ENCODE data around the gene ARID3C.

ARID3C gene

DNA sequence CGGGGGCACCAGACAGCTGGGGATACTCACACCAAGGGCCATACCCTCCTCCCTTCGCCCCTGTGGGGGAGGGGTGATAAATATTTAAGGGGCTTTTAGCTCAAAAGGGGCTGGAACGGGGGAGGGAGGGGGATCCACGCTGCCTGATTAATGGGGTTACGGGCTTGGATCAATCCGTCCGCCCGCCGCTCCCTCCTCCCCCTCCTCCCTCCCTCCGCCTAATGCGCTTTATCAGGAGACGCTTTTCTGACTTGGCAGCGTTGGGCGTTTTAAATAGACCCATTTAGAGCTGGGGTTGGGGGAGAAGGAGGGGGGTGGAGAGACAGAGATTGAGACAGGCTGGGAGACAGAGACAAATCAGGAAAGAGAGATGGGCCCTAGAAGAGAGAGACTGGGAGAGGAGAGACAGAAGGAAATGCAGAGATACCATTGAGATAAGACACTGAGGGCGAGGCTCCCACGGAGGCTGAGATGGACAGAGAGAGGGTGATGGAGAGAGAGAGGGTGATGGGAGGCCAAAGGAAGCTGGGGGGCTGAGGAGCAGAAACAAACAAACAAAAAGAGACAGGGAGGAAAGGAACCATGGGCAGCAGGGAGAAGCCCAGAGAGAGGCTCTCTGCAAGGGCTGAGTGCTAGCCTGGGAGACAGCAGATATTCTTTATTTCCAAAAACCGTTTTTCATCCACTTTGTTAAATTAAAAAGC is 49.6 kb downstream of the ARID3C start:
- H3K9ac ChIP-seq, result no peak overlapping the region
- H3K4me2 ChIP-seq, result no peak overlapping the region
- H3K4me3 ChIP-seq (IDR thresholded peaks at IDR 0.05; ENCODE audit: insufficient read depth, low read depth, low read length), result no peak overlapping the region
- no peaks in the 10 kb centered on the region for H3K4me1 ChIP-seq (ENCODE audit: low read depth, poor library complexity, severe bottlenecking)
- H4K20me1 ChIP-seq (ENCODE audit: insufficient read depth), result no peaks in the 10 kb centered on the region
- no peak overlapping the region for H3K27ac ChIP-seq
- TF ChIP-seq CTCF (conservative IDR thresholded peaks at IDR 0.05; ENCODE audit: low read depth, low read length), result no peak
- no peak overlapping the region for H2AFZ ChIP-seq (ENCODE audit: low read depth)
- peaks cover 54% of the 10 kb centered on the region for H3K27me3 ChIP-seq (ENCODE audit: insufficient read depth, low read depth)
- no peaks in the 10 kb centered on the region for H3K36me3 ChIP-seq (ENCODE audit: insufficient read depth)
- no peaks in the 10 kb centered on the region for H3K79me2 ChIP-seq (ENCODE audit: insufficient read depth, low read depth)

- peaks cover 51% of the 10 kb centered on the region for H3K27me3 ChIP-seq (ENCODE audit: insufficient read depth, low read depth)
These were observed 50.4 kb downstream of the ARID3C start for GRCh38 chr9:34578241-34579103.

GRCh38 chr9:34577400-34578240 is 51.2 kb downstream of the ARID3C start:
- Histone ChIP-seq H3K27ac (no peak overlapping the region), H3K9ac (no peak overlapping the region), H3K4me2 (no peak overlapping the region), H3K4me1 (ENCODE audit: low read depth, poor library complexity, severe bottlenecking) (no peaks in the 10 kb centered on the region), H3K27me3 (ENCODE audit: insufficient read depth, low read depth) (peaks cover 56% of the 10 kb centered on the region), H2AFZ (ENCODE audit: low read depth) (no peak overlapping the region), H4K20me1 (ENCODE audit: insufficient read depth) (no peaks in the 10 kb centered on the region), H3K36me3 (ENCODE audit: insufficient read depth) (no peaks in the 10 kb centered on the region), H3K4me3 (IDR thresholded peaks at IDR 0.05; ENCODE audit: insufficient read depth, low read depth, low read length) (no peak overlapping the region), H3K79me2 (ENCODE audit: insufficient read depth, low read depth) (no peaks in the 10 kb centered on the region)
- TF ChIP-seq CTCF (conservative IDR thresholded peaks at IDR 0.05; ENCODE audit: low read depth, low read length), result no peak

More at GRCh38 chr9:34578241-34579103, 50.4 kb downstream of the ARID3C start:
- Histone ChIP-seq H3K4me2 (no peak overlapping the region), H4K20me1 (ENCODE audit: insufficient read depth) (no peaks in the 10 kb centered on the region), H3K9ac (no peak overlapping the region), H3K4me3 (IDR thresholded peaks at IDR 0.05; ENCODE audit: insufficient read depth, low read depth, low read length) (no peak overlapping the region), H3K79me2 (ENCODE audit: insufficient read depth, low read depth) (no peaks in the 10 kb centered on the region), H3K36me3 (ENCODE audit: insufficient read depth) (no peaks in the 10 kb centered on the region), H2AFZ (ENCODE audit: low read depth) (no peak overlapping the region), H3K27ac (no peak overlapping the region), H3K4me1 (ENCODE audit: low read depth, poor library complexity, severe bottlenecking) (no peaks in the 10 kb centered on the region)
- TF ChIP-seq CTCF (conservative IDR thresholded peaks at IDR 0.05; ENCODE audit: low read depth, low read length), result no peak

DNA sequence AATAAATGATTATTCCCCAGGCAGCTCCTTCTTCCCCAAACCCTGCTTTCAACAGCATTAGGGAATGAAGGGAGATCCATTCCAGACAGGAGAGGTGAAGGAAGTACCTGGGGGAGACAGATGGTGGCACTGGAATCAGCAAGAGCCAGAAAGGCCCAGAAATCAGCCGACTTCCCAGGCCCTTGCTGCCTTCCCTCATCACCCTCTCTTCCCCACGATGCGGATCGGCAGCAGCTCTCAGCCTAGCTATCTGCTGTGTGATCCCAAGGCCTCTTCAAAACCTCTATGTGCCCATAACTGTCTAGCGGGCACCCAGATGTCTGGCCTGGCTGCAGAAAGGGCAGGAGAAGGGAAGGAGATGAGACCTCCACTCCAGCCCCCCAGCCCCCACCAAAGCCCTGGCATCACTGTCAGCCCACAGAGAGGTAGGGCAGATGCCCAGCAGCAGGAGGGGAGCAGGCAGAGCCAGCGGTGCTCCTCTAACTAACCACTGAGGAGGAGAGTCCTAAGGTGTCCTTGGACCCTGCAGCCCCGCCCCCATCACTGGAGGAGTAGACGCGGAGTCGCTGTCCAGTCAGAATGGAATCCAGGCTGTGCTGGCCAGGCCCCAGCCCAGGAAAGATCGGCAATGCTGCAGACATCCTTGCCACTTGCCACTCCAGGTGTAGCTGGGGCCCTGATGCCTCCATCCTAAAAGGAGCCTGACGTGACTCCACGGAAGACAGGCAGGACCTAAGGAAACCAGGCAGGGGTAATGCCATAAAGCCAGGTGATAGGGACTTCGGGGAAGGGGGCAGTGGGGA is 52.1 kb downstream of the ARID3C start:
- no peak for TF ChIP-seq CTCF (conservative IDR thresholded peaks at IDR 0.05; ENCODE audit: low read depth, low read length)
- Histone ChIP-seq H3K4me2 (no peak overlapping the region), H3K4me3 (IDR thresholded peaks at IDR 0.05; ENCODE audit: insufficient read depth, low read depth, low read length) (no peak overlapping the region), H3K9ac (no peak overlapping the region), H3K27ac (no peak overlapping the region), H3K27me3 (ENCODE audit: insufficient read depth, low read depth) (peaks cover 59% of the 10 kb centered on the region), H4K20me1 (ENCODE audit: insufficient read depth) (no peaks in the 10 kb centered on the region), H2AFZ (ENCODE audit: low read depth) (no peak overlapping the region), H3K79me2 (ENCODE audit: insufficient read depth, low read depth) (no peaks in the 10 kb centered on the region), H3K36me3 (ENCODE audit: insufficient read depth) (no peaks in the 10 kb centered on the region), H3K4me1 (ENCODE audit: low read depth, poor library complexity, severe bottlenecking) (no peaks in the 10 kb centered on the region)
